Endothelial cell of umbilical vein (primary cell): Measurements from ENCODE around the gene TBC1D4. TPM values are rescaled to one million over a fixed set of nuclear protein-coding genes. Genes with fewer than 3 reads are reported as not detected.
"Not testable (repeated sequence)": the region's sequence is repeated elsewhere in the genome, so short reads cannot be mapped to it uniquely, and the experiment has no call there.

Experiments
- BruUV-seq: library from RNA; stranded (reverse); fragments of 400-500 nt; replicated peaks from 2 replicates; lab custom pipeline; 2021; lab: Mats Ljungman, UMichigan
- CTCF ChIA-PET: fragments of 300-600, 350-600 bp; sonication (Branson Sonifier 250); formaldehyde crosslinking; loops from one replicate; lab custom pipeline; 2021; ENCODE audit warnings: antibody characterized with exemption, inconsistent platforms; lab: Charles Lee
- POLR2A ChIA-PET: fragments of 300-600, 350-600 bp; sonication (Branson Sonifier 250); formaldehyde crosslinking; loops from one replicate; lab custom pipeline; 2021; ENCODE audit warnings: antibody characterized with exemption, inconsistent platforms; lab: Charles Lee
- DNase-seq: peaks from one replicate; pipeline ENCODE4 v3.0.0-alpha.2; 2011; ENCODE audit warnings: low read depth, low spot score
- FAIRE-seq: peaks from 2 replicates; lab custom pipeline; 2011; peaks lifted over from hg19 to GRCh38; lab: Jason Lieb, UNC
- H2AFZ ChIP-seq: 2 replicates; pipeline ENCODE4 v1.6.0; 2012; ENCODE audit warnings: low read depth, low read length, control low read depth, inconsistent platforms
- H3K27ac ChIP-seq: 2 replicates; pipeline ENCODE4 v1.5.1; 2011; ENCODE audit warnings: low read depth, mild to moderate bottlenecking, control low read depth, low read length, moderate library complexity; ENCODE audit not compliant: insufficient read depth
- H3K27me3 ChIP-seq, 2 experiments: 2 replicates each; pipeline versions ENCODE4 v1.6.0 to v1.6.1; 2011; ENCODE audit warnings: low read length in 2 of 2, mixed read lengths in 1 of 2; ENCODE audit not compliant: control insufficient read depth in 2 of 2, insufficient read depth in 2 of 2
- H3K36me3 ChIP-seq, 2 experiments: 2 replicates in 1 of 2; 3 replicates in 1 of 2; pipeline ENCODE4 v1.5.1; 2011; ENCODE audit warnings: low read length in 2 of 2, mild to moderate bottlenecking in 1 of 2, moderate library complexity in 1 of 2; ENCODE audit not compliant: control insufficient read depth in 2 of 2, insufficient read depth in 2 of 2; ENCODE audit errors: extremely low read depth in 1 of 2
- H3K4me1 ChIP-seq: 3 replicates; pipeline ENCODE4 v1.5.1; 2011; ENCODE audit warnings: mild to moderate bottlenecking, low read length; ENCODE audit not compliant: control insufficient read depth, insufficient read depth; ENCODE audit errors: extremely low read depth
- H3K4me2 ChIP-seq: 2 replicates; pipeline ENCODE4 v1.6.1; 2011; ENCODE audit warnings: low read length, control low read depth, mixed read lengths; ENCODE audit not compliant: insufficient read depth
- H3K4me3 ChIP-seq, 3 experiments: fragments of 200-600 bp in 1 of 3; sonication (generic), shearing (Covaris generic) in 1 of 3; replicated peaks in 1 of 3; 2 replicates each; pipeline ENCODE4 v1.5.1; 2011 to 2016; ENCODE audit warnings: control low read depth in 3 of 3, low read length in 3 of 3, mild to moderate bottlenecking in 2 of 3, inconsistent platforms in 1 of 3, low read depth in 1 of 3, moderate library complexity in 1 of 3; ENCODE audit not compliant: insufficient read depth in 1 of 3
- H3K79me2 ChIP-seq: 2 replicates; pipeline ENCODE4 v1.6.0; 2012; ENCODE audit warnings: low read length, inconsistent platforms; ENCODE audit not compliant: control insufficient read depth, insufficient read depth
- H3K9ac ChIP-seq: replicated peaks from 2 replicates; pipeline ENCODE3; 2011; ENCODE audit warnings: low read length, control low read depth; ENCODE audit not compliant: insufficient read depth; ENCODE audit errors: extremely low read depth
- H3K9me1 ChIP-seq: replicated peaks from 3 replicates; pipeline ENCODE4 v1.6.0; 2011; ENCODE audit warnings: mild to moderate bottlenecking, low read length; ENCODE audit not compliant: control insufficient read depth, insufficient read depth; ENCODE audit errors: extremely low read depth
- H3K9me3 ChIP-seq: replicated peaks from 2 replicates; pipeline ENCODE4 v1.5.1; 2012; ENCODE audit warnings: low read length, inconsistent platforms; ENCODE audit not compliant: control insufficient read depth, insufficient read depth
- H4K20me1 ChIP-seq: replicated peaks from 2 replicates; pipeline ENCODE3; 2011; ENCODE audit warnings: mild to moderate bottlenecking, low read length; ENCODE audit not compliant: control insufficient read depth, insufficient read depth; ENCODE audit errors: extremely low read depth
- CTCF ChIP-seq, 2 donors: IDR thresholded peaks; 1 replicate in 1 of 2; 2 replicates in 1 of 2; pipeline ENCODE4 v1.5.1; 2011; ENCODE audit warnings: low read length in 2 of 2, mild to moderate bottlenecking in 2 of 2, moderate library complexity in 2 of 2, control low read depth in 1 of 2, inconsistent platforms in 1 of 2, low read depth in 1 of 2; ENCODE audit not compliant: insufficient read depth in 1 of 2; ENCODE audit errors: extremely low read depth in 1 of 2
- EZH2 ChIP-seq: IDR thresholded peaks from 2 replicates; pipeline ENCODE4 v1.6.1; 2012; ENCODE audit warnings: borderline replicate concordance, low read depth, mild to moderate bottlenecking, moderate library complexity, low read length, inconsistent platforms; ENCODE audit not compliant: severe bottlenecking
- FOS ChIP-seq: IDR thresholded peaks from 2 replicates; pipeline ENCODE4 v1.6.1; 2011; ENCODE audit warnings: mild to moderate bottlenecking, low read length, moderate library complexity, borderline replicate concordance; ENCODE audit not compliant: insufficient read depth
- GATA2 ChIP-seq: IDR thresholded peaks from 2 replicates; pipeline ENCODE4 v1.7.0; 2011; ENCODE audit warnings: low read depth, mild to moderate bottlenecking, moderate library complexity, mixed read lengths, low read length; ENCODE audit not compliant: insufficient read length, insufficient read depth
- JUN ChIP-seq: IDR thresholded peaks from 2 replicates; pipeline ENCODE4 v1.6.1; 2011; ENCODE audit warnings: borderline replicate concordance, low read depth; ENCODE audit not compliant: insufficient read length, insufficient read depth
- MAX ChIP-seq: IDR thresholded peaks from 2 replicates; pipeline ENCODE4 v1.6.1; 2011; ENCODE audit not compliant: insufficient read depth, insufficient read length
- MYC ChIP-seq: IDR thresholded peaks from one replicate; pipeline ENCODE4 v1.6.1; 2011; ENCODE audit warnings: mild to moderate bottlenecking, low read depth, low read length
- POLR2A ChIP-seq: IDR thresholded peaks from 2 replicates; pipeline ENCODE4 v1.6.1; 2012; ENCODE audit warnings: low read depth, mild to moderate bottlenecking, control low read depth, low read length
- POLR2AphosphoS5 ChIP-seq: IDR thresholded peaks from 2 replicates; pipeline ENCODE4 v1.6.1; 2012; ENCODE audit warnings: low read depth, mild to moderate bottlenecking, control low read depth, low read length, moderate library complexity; ENCODE audit not compliant: insufficient read depth
- dilution Hi-C: fragments of 300-500 bp; cut with MboI; formaldehyde crosslinking; loops from one replicate; pipeline ENCODE4 v1.15.0; 2019; ENCODE audit warnings: low sequenced_read_pairs; ENCODE audit not compliant: extremely low pct_ligation_motif_present
- intact Hi-C: fragments of 100-400 bp; cut with micrococcal nuclease; formaldehyde crosslinking; loops from one replicate; pipeline ENCODE4 v1.10.0; 2022
- polyA plus RNA-seq, 4 experiments: library from polyadenylated mRNA; depleted of rRNA in 3 of 4; stranded (reverse) in 3 of 4; unstranded in 1 of 4; fragments of >200 nt; gene quantifications; 2 replicates each; pipeline versions ENCODE4 v1.2.1 to v1.2.3, GENCODE V29; 2011 to 2012; ENCODE audit warnings: missing spikeins in 1 of 4
- total RNA-seq: library from RNA; stranded (reverse); gene quantifications from 2 replicates; pipeline ENCODE4 v1.2.3, GENCODE V29; 2021

TBC1D4 gene
- total and polyA plus RNA-seq, 2 donors (not counting 3 experiments of a cell fraction or from before 2014, with no cell fraction given), result 58.3 to 81.0 TPM

- no TSS peak for BruUV-seq
- ChIA-PET CTCF (interaction anchor here (0.5 to 3.0 kb wide), 4 partner anchors 14 to 44 kb away, joined by 3 to 16 read pairs (median 4); partner anchors contain the start of gene TBC1D4), POLR2A (no interaction called here)
- Histone ChIP-seq H2AFZ (no peak overlapping the region), H3K9me3 (no peaks in the 10 kb centered on the region), H3K4me2 (no peak overlapping the region), H3K4me3 (no peak overlapping the region), H3K9me1 (no peaks in the 10 kb centered on the region), H3K4me1 (peaks cover 2% of the 10 kb centered on the region), H3K27me3 (no peaks in the 10 kb centered on the region), H3K79me2 (peaks cover 3% of the 10 kb centered on the region), H4K20me1 (no peaks in the 10 kb centered on the region), H3K27ac (no peak overlapping the region), H3K9ac (no peak overlapping the region), H3K36me3 (no peaks in the 10 kb centered on the region)
- TF ChIP-seq GATA2 (no peak), MYC (no peak), JUN (no peak), MAX (no peak), POLR2A (no peak), FOS (no peak), EZH2 (no peak), POLR2AphosphoS5 (no peak), CTCF (IDR thresholded peaks at IDR 0.05; ENCODE audit: extremely low read depth in 1 of 2, insufficient read depth in 1 of 2, low read depth in 1 of 2, low read length in 2 of 2) (no peak)
- DNase-seq (no peak), FAIRE-seq (no peak)
- intact Hi-C loops, result loop anchor here (5.0 kb wide), 1 partner anchor 35 kb away; no protein-coding TSS in a partner anchor
- dilution Hi-C loops, result no loop called here
Measured at GRCh38 chr13:75437582-75438318, 44.2 kb downstream of the TBC1D4 start.

- FAIRE-seq, DNase-seq, H3K9me1 ChIP-seq, CTCF ChIA-PET, H2AFZ ChIP-seq, H3K4me3 ChIP-seq, H3K79me2 ChIP-seq, H3K4me1 ChIP-seq, H4K20me1 ChIP-seq, H3K36me3 ChIP-seq, intact Hi-C loops, H3K27me3 ChIP-seq, H3K9ac ChIP-seq, H3K9me3 ChIP-seq, H3K4me2 ChIP-seq, H3K27ac ChIP-seq, dilution Hi-C loops, POLR2A ChIA-PET, BruUV-seq: not testable (repeated sequence)
Measured at GRCh38 chr13:75434126-75434525, 47.8 kb downstream of the TBC1D4 start.
